HG03060 (cell line): ENCODE measurements around the gene BCL10.
"Not testable (repeated sequence)": the region's sequence is repeated elsewhere in the genome, so short reads cannot be mapped to it uniquely, and the experiment has no call there.

ENCODE experiments used
- ATAC-seq: cut with Tn5 transposase; IDR thresholded peaks from one replicate; pipeline ENCODE4 v1.9.1; 2021; ENCODE audit warnings: low read depth, moderate number of reproducible peaks; ENCODE audit not compliant: unreplicated experiment

Gene BCL10

DNA sequence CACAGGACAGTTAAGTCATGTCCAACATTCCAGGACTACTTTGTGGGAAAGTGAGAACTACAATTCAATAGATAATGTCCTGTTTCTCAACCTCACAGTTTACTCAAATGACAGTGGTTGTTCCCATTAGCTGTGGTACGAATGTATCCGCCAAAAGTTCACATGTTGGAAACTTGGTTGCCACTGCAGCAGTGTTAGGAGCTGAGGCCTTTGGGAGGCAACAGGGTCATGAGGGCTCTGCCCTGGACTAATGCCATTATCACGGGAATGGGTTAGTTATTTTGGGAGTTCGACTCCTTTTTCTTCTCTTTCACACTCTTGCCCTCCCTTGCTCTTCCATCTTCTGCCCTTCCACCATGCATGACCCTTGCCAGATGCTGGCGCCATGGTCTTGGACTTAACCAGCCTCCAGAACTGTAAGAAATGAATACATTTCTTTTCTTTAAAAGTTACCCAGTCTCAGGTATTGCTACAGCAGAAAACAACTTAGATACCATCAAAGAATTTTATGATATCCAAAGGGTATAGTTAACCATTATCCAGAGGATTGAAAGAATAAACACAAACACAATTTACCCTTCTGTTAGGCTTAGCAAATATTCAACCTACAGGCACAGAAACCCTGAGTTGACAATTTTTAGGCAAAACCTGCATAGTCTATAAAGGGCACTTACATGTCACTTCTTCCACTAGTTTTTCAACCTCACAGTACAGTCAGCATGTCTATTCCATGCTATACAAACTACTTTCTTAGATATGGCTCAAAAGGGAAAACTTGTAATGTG is 7.4 kb downstream of the BCL10 start:
- no peak for ATAC-seq

DNA sequence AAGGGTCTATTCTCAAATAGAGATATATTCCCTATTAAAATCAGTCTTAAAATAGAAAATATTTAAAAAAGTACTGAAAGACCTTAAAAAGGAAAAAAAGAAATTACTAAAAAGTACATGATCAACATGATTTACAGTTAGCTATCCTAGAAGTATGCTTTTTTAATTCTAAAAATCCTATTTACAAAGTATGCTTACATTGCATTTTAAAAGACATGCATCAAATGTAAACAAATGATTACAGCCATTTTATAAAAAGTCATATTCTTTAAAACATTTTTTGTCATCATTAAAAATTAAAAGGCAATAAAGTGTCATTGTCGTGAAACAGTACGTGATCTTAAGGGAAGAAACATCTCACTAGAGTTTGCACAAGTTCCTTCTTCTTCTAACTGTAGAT is 9.1 kb downstream of the BCL10 start:
- ATAC-seq: no peak

DNA sequence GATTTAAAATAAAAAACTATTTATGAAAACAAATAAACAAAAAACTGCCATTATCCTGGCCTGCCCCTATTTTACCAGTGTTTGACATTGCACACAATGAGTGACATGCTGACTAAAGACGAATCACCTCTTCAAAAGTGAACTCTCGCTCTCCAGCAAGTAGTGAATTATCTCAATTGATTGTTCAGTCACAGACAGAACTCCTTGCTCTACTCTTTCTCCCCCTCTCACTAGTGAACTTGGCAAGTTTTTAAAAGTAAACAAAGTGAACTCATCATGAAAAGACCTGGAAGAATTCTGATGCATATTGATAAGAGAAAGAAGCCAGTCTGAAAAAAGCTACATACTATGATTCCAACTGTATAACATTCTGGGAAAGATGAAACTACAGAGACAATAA is 12.3 kb downstream of the BCL10 start:
- no peak for ATAC-seq

DNA sequence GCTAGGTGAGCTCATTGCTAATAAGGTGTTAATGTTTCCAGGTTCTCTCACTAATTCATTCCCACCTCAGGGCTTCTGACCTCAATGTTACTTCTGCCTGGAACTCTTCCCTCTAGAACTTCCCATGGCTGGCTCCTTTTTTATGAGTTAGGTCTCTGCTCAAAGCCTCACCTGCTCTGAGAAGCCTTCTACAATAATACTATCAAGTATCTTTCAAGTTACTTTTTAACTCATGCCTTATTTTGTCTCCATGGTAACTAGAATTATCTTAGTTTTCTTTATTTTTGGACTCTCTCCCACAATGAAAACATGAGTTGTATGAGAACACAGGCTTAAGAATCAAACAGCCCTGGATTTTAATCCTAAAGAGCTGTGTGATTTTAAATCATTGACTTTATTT is 13.4 kb downstream of the BCL10 start:
- ATAC-seq: no peak

DNA sequence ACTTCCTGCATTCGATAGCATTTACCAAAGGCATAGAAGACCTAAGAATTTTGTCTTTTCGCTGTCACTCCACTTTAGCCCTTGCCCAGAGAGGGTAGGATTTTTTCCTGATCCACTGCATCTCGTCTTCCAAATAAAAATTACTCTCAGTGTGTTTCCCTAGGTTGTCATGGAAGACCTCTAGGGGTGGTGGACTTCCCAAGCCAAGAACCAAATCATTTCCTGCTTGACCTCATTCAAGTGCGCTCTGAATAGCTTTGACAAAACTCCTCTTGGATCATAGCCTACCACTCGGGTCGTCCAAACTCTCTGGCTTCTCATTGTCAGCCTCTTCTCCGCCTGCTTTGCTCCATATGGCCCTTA is 16.5 kb downstream of the BCL10 start:
- no peak for ATAC-seq

DNA sequence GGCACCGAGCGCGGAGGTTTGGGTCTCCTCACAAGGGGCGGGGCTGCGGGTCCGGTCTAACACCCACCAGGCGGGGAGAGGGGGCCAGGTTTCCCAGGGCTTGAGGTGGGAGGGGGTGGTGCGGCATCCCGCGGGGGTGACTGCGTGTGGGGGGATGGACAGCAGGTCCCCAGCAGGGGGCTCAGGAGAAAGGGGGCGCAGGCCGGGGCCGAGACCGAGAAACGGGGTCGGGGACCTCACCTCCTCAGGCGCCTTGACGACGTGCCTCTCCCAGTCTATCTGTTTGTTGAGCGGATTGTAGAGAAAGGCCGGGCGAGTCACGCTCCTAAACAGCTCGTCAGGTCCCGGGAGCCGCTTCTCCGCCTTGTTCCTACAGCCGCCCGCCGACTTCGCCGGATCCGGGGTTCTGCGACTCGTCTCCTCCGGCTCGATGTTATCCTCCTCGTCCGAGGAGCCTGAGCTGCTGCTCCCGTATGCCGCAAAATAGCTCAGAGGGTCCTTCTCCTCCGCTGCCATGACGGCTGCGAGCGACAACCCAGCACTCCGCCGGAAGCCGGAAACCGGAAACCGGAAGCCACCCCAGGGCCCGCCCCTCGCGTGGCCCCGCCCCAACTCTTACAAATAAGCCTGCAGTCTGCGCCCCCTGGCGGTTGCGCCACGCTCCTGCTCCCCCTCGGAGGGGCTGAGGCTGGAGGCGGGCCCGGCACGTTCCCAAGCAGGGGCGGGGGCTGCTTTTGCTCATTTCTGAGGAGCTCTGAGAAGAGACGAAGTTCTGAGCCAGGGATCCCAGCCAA is 17.1 kb downstream of the BCL10 start, which contains the start of gene C1orf52:
TSS of gene C1orf52 (minus strand) at position 545 of the 794 bp plus-strand sequence. CDS start at position 516, 29 bp downstream.
- ATAC-seq: peak; percentile 94

DNA sequence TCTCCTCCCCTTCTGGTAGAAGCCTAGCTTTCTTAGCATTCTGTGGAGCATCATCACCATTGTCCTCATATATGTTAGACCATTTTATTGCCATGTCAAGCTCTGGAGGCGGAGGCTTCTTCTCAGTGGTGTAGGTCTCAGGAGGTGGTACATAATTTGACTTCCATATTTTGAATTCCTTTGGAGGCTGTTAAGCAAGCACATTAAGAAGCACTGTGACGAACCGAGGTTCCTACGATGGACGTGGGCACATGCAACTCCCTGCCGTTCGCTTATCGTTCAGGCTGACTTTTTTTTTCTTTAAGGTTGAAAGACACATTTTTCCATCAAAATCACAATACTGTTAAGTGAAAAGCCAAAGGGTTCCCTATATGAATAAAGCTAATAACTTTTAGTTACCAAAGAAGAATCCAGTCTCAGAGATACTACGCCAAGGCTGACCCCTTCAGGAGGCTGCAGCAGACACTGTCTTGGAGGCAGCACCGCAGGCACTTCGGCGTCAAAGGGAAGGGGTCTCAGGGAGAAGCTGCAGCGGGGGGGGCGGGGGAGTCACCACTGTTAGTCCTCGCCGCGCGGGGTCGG is 17.8 kb downstream of the BCL10 start:
- no peak for ATAC-seq

DNA sequence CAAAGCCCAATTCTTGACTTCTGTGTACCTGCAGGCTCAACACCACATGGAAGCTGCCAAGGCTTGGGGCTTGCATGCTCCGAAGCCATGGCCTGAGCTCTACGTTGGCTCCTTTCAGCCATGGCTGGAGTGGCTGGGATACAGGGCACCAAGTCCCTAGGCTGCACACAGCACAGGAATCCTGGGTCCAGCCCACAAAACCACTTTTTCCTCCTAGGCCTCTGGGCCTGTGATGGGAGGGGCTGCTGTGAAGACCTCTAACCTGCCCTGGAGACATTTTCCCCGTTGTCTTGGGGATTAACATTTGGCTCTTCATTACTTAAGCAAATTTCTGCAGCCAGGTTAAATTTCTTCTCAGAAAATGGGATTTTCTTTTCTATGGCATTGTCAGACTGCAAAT is 27.4 kb downstream of the BCL10 start:
- not testable (repeated sequence) for ATAC-seq

DNA sequence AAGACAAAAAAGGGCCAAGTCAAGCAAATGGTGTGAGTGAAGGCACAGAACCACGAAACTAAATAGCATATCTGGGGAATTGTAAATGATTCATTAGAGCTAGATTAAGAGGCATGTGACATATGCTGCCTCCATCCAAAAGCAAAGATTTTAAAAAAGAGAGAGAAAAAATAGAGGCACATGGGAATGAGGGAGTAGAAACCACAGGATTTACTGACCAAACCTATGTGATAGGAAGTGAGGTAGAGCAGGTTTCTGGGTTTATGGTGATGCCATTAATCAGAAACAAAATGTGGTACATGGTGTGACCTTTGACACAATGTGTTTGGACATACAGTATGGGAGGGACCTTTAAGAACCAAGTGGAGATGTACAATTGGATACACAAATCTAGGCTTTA is 30.5 kb downstream of the BCL10 start:
- no peak for ATAC-seq

DNA sequence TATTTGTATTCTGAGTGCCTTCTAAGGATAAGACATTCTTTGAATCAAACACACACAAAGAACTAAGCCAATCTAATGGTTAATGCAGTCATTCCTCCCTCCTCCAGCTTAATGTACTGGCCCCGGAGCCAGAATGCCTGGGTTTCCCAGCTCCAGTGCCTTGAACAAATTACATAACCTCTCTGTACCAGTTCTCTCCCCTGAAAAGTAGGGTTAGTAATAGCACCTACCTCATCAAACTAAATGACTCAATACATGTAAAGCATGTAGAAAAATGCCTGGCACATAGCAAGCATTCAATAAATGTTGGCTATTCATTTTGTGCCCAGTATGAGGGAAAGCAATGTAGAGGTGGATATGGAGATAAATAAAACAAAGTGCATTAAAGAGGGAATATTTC is 31.0 kb downstream of the BCL10 start:
- no peak for ATAC-seq

DNA sequence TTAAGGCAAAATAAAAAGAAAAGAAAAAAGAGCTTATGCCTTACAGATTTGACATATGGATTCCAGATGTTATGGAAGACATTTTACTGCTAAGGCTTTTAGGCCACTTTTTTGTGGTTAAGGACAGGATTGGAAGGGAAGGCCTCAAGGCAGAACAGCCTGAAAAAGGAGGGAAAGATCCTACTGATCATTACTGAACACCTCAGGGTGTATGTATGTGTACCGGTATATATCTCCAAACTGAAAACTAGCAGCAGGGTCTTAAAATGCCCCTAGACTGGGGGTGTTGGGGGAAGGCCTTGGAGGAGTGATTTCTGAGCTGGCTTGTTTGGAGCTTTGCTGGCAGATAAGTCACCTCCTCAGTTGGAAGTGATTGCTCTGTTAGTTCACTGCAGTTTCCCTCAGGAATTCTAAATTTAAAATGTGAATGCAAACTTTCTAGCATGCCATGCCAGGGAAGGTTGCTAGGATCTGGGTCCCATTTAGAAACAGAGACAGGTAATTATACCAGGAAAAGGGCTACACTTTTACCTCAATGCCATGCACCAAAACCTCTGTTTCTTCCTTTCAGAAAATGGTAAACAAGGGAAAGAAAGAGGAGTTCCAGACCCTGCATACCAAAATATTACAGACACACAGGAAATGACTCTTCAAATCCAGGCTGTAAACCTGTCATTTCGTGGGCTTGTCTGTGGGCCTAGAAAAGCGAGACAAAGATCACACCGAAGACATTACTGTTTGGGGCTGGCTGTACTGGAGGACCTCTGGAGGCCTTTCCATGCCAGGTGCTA is 32.0 kb downstream of the BCL10 start:
- ATAC-seq: no peak

DNA sequence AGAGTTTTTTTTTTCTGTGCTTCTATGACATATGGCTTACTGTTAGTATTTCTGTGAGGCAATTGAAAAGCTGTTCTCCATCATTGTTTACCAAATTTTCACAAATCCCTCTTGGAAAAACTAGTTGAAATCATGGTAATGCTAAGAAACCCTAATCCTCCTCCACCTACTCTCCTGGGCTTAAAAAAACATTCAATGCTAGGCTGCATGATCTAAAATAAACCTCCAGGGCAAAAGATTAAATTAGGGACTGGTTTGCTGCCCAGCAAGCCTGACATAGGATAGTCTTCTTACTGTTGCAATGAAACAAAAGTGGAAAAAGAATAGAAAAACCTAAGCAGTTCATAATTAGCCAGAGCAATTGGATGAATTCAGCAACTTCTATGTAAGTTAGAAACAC is 33.1 kb downstream of the BCL10 start:
- no peak for ATAC-seq

DNA sequence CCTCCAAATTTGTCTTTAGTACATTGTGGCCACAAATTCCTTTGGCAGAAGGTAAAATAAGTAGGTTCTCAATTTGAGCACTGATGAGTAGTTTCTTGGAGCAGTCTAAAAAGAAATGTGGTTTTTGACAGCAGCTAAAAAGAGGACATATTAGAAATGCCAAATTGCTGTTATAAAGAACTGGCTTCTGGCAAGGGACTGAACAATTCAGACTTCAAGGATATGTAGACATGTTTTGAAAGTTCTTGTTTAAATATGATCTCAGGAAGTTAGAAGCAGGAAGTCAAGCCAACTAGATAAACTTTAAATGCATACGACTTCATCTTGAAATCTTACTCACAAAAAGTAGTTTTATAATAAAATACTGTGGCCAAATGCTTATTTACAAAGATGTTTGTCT is 35.8 kb downstream of the BCL10 start:
- ATAC-seq: no peak

DNA sequence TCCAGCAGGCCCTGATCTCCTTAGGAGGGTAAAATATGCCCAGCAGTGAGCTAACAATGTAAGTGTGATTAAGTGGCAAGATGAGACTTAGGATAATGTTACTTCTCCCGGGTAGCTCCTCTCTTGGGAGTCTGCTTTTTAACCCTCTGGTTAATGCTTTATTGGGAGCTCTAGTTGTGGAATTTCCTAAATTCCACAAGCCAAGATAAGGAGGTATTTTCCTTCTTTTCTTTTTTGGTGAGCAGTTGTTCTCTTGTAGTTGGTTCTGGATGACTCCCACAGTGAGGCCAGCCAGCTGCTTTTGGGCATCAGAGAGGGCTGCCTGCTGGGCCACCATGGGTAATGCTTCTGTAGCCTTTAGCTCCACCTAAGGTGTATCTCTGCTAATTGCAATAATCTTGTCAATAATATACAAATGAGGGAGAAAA is 36.2 kb downstream of the BCL10 start:
- ATAC-seq: no peak

DNA sequence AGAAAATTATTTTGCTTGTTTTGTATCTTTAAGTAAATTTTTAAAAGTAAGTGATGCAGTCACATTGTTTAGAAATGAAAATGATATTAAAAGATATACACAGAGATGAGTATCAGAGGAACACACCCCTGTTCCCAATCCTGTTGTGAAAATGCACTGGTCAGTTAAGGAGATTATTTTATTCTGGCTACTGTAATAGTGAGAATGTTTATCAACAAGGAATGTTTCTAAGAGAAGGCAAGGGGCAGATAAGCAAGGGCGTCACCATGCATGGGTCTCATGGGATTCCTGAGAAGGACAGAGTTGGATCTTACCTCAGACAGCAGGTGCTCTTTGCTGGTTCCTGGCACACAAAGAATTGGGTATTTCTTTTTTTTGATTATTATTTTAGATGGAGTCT is 38.8 kb downstream of the BCL10 start:
- no peak for ATAC-seq

DNA sequence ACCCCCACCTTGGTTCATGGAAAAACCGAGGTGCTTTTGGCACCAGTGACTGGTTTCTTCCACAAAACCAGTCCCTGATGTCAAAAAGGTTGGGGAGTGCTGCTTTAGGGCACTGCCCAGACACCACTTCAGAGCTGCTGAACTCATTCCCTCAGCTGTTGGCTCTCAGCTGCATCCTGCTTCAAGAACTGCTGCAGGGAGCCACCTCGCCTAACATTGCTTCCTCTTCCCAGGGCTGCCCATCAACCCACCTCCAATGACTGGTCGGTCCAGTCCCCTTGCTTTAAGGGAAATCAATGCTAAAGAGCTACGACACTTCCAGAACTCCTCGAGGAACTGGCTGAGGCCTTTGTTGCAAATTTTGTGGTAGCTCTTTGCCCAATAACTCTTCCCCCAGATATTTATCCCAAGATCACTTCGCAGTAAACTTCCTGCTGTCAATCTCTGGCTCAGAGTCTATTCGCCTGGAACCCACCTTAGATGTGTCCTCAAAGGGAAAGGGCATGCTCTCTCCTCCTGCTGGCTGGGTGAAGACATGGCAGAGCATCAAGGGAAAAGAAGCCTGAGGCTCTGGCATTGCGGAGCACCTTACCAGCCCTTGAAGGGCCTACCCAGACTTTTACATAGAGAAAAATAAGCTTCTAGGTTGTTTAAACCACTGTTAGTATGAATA is 46.0 kb downstream of the BCL10 start:
- no peak for ATAC-seq

DNA sequence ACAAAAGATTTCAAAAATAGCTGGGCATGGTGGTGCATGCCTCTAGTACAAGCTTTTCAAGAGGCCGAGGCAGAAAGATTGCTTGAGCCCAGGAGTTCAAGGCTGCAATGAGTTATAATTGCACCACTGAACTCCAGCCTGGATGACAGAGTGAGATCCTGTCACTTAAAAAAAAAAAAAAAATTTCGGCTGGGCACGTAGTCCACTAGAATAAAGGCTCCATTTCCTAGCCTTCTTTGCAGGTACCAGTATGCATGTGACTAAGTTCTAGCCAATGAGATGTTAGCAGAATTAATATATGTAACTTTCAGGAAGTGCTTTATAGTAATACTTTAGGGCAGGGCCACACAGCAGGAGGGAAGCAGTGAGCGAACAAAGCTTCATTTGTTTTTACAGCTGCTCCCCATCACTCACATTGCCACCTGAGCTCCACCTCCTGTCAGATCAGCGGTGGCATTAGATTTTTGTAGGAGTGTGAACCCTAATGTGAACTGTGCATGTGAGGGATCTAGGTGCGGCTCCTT is 46.8 kb downstream of the BCL10 start:
- no peak for ATAC-seq

DNA sequence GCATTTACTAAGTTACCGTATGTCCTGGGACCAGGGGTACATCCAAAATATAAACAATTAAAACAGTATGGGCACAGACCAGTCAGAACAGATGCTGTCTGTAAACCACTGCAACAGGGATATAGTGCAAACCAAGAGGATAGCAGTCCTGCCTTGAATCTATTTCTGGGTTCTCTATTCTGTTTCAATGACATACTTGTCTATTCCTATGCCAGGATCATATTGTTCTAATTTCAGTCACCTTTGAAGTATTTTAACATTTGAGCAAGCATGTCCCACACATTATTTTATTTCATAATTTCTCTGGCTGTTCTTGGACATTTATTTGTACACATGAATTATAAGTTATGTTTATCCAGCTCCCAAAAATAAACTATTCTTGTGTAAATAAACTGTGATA is 47.5 kb downstream of the BCL10 start:
- no peak for ATAC-seq

DNA sequence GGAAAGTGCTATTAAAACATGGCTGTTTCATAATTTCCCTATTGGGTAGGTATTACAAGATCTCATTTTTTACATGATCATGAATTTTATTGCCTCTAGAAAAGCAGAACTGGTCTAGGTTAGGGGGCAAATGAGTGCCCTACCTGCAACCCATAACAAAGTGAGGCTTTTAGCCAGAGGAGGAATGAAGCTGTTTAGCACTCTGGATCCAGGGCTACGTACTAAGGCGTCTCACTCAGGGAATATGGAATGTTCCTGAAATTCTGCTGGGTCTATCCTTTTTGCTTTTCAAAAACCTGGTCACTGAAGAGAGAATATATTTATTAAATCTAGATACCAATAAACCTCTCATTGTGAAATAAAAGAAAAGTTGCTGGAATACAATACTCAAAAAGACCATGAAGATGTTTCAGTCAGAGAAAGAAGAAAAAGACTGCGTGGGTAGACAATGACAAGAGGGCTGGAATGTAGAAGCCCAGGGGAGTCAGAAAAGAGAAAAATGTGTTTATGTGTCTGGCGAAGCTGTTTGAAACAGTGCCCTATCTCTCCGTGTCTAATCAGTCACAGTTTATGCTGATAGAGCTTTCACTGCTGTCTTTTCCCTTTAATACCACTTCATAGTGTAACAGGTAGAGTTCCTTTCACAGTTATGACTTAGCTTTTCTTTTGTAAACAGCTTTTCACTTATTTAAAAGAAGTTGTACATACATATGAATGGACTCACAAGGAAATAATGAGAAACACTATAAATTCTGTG is 50.6 kb downstream of the BCL10 start:
- no peak for ATAC-seq
